Smooth muscle cell of the brain vasculature (primary cell): ENCODE results near the gene RASL10A.
"Not testable (repeated sequence)": the region's sequence is repeated elsewhere in the genome, so short reads cannot be mapped to it uniquely, and the experiment has no call there.

Experiments
- DNase-seq: peaks from one replicate; pipeline ENCODE4 v3.0.0-alpha.2; 2012; ENCODE audit warnings: low read depth, low spot score

The RASL10A gene

GRCh38 chr22:29315286-29316140 lies at the start of gene RASL10A:
Gene RASL10A, minus strand, starts transcription at chr22:29315697. Its CDS starts 451 bp downstream, at chr22:29315246.
- DNase-seq = no peak

- DNase-seq = no peak
Measured at GRCh38 chr22:29359469-29359868, 44.0 kb upstream of the RASL10A start.

GRCh38 chr22:29357193-29357890 lies 41.8 kb upstream of the RASL10A start:
- not testable (repeated sequence) for DNase-seq

GRCh38 chr22:29353860-29354259 lies 38.4 kb upstream of the RASL10A start:
- no peak for DNase-seq

GRCh38 chr22:29353286-29353685 lies 37.8 kb upstream of the RASL10A start:
- no peak for DNase-seq

GRCh38 chr22:29352778-29353177 lies 37.3 kb upstream of the RASL10A start:
- no peak for DNase-seq

GRCh38 chr22:29351891-29352290 lies 36.4 kb upstream of the RASL10A start:
- no peak for DNase-seq

- DNase-seq = no peak
Measured at GRCh38 chr22:29351042-29351441, 35.5 kb upstream of the RASL10A start.

- no peak for DNase-seq
Measured at GRCh38 chr22:29348956-29349355, 33.5 kb upstream of the RASL10A start.

- DNase-seq = no peak
Measured at GRCh38 chr22:29348041-29348440, 32.5 kb upstream of the RASL10A start.

- DNase-seq = no peak
Measured at GRCh38 chr22:29346659-29347058, 31.2 kb upstream of the RASL10A start.

GRCh38 chr22:29345932-29346331 lies 30.4 kb upstream of the RASL10A start:
- no peak for DNase-seq

GRCh38 chr22:29344889-29345288 lies 29.4 kb upstream of the RASL10A start:
- not testable (repeated sequence) for DNase-seq

- DNase-seq = peak; percentile 68
Measured at GRCh38 chr22:29344137-29344536, 28.6 kb upstream of the RASL10A start.

- no peak for DNase-seq
Measured at GRCh38 chr22:29343313-29343805, 27.9 kb upstream of the RASL10A start.

GRCh38 chr22:29342577-29343312 lies 27.2 kb upstream of the RASL10A start:
- DNase-seq = no peak

- no peak for DNase-seq
Measured at GRCh38 chr22:29342177-29342576, 26.7 kb upstream of the RASL10A start.

- no peak for DNase-seq
Measured at GRCh38 chr22:29341849-29342127, 26.3 kb upstream of the RASL10A start.

- no peak for DNase-seq
Measured at GRCh38 chr22:29341056-29341848, 25.8 kb upstream of the RASL10A start.

- no peak for DNase-seq
Measured at GRCh38 chr22:29340566-29340965, 25.1 kb upstream of the RASL10A start.
